Psoas muscle (tissue), 8 donors: Measurements from ENCODE around the gene LTBP4. TPM values are rescaled to one million over a fixed set of nuclear protein-coding genes. Genes with fewer than 3 reads are reported as not detected.

Source experiments
- ATAC-seq, 4 donors: fragments of 200-7000 bp; cut with Tn5 transposase; one replicate each; pipeline ENCODE4 v1.9.1; 2020; ENCODE audit warnings: moderate library complexity in 3 of 4, mild to moderate bottlenecking in 2 of 4
- DNase-seq, 2 donors: peaks; one replicate each; pipeline ENCODE4 v3.0.0-alpha.2; 2020
- H3K27ac ChIP-seq: fragments of 200-600 bp; one replicate; pipeline ENCODE4 v1.8.0; 2022
- H3K27me3 ChIP-seq, 3 donors: fragments of 200-600 bp in 1 of 3; one replicate each; pipeline versions ENCODE4 v1.6.1 to v1.8.0; 2013 to 2022; ENCODE audit warnings: low read length in 2 of 3, mild to moderate bottlenecking in 2 of 3, moderate library complexity in 1 of 3; ENCODE audit not compliant: insufficient read depth in 3 of 3
- H3K36me3 ChIP-seq, 2 donors: fragments of 200-600 bp in 1 of 2; one replicate each; pipeline versions ENCODE4 v1.6.1 to v1.8.0; 2013 to 2022; ENCODE audit warnings: low read depth in 1 of 2, mild to moderate bottlenecking in 1 of 2, moderate library complexity in 1 of 2; ENCODE audit not compliant: insufficient read depth in 1 of 2
- H3K4me1 ChIP-seq: fragments of 200-600 bp; one replicate; pipeline ENCODE4 v1.8.0; 2022
- H3K4me3 ChIP-seq: fragments of 200-600 bp; one replicate; pipeline ENCODE4 v1.8.0; 2022; ENCODE audit warnings: mild to moderate bottlenecking
- H3K9me3 ChIP-seq: fragments of 200-600 bp; one replicate; pipeline ENCODE4 v1.8.0; 2022
- WGBS, 3 donors: extraction: QIAGEN DNeasy Blood & Tissue Kit; methylation state at CpG; one replicate each; pipeline versions ENCODE4 v1.1.6 to v1.1.7; 2013; 5-methylcytosine and 5-hydroxymethylcytosine counted together
- intact Hi-C, 2 donors: fragments of 100-400 bp; cut with DNase I; formaldehyde crosslinking; loops; one replicate each; pipeline versions ENCODE4 v1.11.0 to v1.14.2; 2022
- long read RNA-seq, 2 donors: library from polyadenylated mRNA; unstranded; transcript quantifications; one replicate each; pipeline ENCODE4 v2.0.0, GENCODE V29; 2021
- polyA plus RNA-seq, 3 donors: library from polyadenylated mRNA; stranded (reverse); fragments of 200-250 nt; gene quantifications; one replicate each; pipeline ENCODE4 v1.2.3, GENCODE V29; 2013
- total RNA-seq, 4 donors: library from RNA; stranded (reverse); fragmentation: NEBNext Ultra II Directional in 2 of 4; extraction: Animal tissue kit (Norgen Biotek cat#: 25700) in 2 of 4; gene quantifications; one replicate each; pipeline versions ENCODE4 v1.2.1 to v1.2.4, GENCODE V29; 2021 to 2023
- TF ChIP-seq, protein P1 (sequence below): fragments of 200-600 bp; IDR thresholded peaks from one replicate; pipeline ENCODE4 v1.8.0; 2022; ENCODE audit warnings: antibody characterized with exemption
- donor health status: healthy with polysubstance abuse.
- donor health status: DM: no; HTN: no; CAD: no; lungs with moderate emphysema.
- donor health status: Bipolar disorder and iron deficiency.
- donor health status: healthy.
- donor health status: DM: yes; HTN: yes; CAD: no.
- donor health status: DM: no; HTN: no; CAD: no.
- donor health status: DM: no; HTN: no; CAD: no.
- donor health status: DM: yes; HTN: yes; CAD: no.

LTBP4 gene, protein sequence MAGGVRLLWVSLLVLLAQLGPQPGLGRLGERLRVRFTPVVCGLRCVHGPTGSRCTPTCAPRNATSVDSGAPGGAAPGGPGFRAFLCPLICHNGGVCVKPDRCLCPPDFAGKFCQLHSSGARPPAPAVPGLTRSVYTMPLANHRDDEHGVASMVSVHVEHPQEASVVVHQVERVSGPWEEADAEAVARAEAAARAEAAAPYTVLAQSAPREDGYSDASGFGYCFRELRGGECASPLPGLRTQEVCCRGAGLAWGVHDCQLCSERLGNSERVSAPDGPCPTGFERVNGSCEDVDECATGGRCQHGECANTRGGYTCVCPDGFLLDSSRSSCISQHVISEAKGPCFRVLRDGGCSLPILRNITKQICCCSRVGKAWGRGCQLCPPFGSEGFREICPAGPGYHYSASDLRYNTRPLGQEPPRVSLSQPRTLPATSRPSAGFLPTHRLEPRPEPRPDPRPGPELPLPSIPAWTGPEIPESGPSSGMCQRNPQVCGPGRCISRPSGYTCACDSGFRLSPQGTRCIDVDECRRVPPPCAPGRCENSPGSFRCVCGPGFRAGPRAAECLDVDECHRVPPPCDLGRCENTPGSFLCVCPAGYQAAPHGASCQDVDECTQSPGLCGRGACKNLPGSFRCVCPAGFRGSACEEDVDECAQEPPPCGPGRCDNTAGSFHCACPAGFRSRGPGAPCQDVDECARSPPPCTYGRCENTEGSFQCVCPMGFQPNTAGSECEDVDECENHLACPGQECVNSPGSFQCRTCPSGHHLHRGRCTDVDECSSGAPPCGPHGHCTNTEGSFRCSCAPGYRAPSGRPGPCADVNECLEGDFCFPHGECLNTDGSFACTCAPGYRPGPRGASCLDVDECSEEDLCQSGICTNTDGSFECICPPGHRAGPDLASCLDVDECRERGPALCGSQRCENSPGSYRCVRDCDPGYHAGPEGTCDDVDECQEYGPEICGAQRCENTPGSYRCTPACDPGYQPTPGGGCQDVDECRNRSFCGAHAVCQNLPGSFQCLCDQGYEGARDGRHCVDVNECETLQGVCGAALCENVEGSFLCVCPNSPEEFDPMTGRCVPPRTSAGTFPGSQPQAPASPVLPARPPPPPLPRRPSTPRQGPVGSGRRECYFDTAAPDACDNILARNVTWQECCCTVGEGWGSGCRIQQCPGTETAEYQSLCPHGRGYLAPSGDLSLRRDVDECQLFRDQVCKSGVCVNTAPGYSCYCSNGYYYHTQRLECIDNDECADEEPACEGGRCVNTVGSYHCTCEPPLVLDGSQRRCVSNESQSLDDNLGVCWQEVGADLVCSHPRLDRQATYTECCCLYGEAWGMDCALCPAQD (N-terminal part only)
- total RNA-seq: 10 to 100 TPM; 24.1 to 55.8 (median 44.0) TPM
- 10 to 100 TPM; 16.0 to 23.8 (median 20.6) TPM for polyA plus RNA-seq
- long read RNA-seq, donor 1, partial matches to known transcripts: 3 of 5 reads
- long read RNA-seq, donor 1, other reads (novel, unspliced or antisense): 2 of 5 reads
- long read RNA-seq, donor 2, full-length matches to known transcripts: 5 of 49 reads
- long read RNA-seq, donor 2, partial matches to known transcripts: 32 of 49 reads
- long read RNA-seq, donor 2, other reads (novel, unspliced or antisense): 12 of 49 reads

DNA sequence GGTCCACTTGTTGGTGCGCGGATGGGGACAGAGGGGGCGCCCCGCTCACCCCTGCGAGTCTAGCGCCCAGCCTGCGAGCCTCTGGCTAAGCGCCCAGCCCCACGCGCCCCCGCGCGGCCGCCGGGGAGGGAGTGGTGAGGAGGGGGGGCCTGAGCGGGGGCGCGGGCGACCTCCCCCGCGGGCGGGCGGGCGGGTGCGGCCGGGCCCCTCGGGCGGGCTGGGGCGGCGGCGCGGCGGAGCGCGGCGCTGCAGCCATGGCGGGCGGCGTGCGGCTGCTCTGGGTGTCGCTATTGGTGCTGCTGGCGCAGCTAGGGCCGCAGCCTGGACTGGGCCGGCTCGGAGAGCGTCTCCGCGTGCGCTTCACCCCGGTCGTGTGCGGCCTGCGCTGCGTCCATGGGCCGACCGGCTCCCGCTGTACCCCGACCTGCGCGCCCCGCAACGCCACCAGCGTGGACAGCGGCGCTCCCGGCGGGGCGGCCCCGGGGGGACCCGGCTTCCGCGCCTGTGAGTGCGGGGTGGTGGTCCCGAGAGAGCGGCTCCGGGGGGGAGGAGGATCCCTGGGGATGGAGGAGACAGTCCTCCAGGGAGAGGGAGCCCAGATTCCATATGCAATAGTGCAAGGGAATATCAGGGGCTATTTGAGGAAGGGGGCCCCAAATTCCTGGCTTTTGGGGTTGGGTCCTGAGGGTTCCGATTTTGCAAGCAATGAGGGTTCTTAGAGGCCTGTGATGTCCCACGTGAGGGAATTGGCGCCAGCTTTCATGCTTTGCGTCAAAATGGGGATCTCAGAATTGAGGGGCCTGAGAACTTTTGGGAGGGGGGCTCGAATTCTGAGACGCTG is at the start of gene LTBP4:
TSS of gene LTBP4 (plus strand) at position 236 of the 841 bp plus-strand sequence. CDS start at position 255, 19 bp downstream.
- intact Hi-C loops: loop anchor here in 1 of 2 donors (5.0 kb wide), 1 partner anchor 74 kb away; no protein-coding TSS in a partner anchor
- WGBS, 3 donors: 0 to 1% (median 0%) methylated on average over 43 to 71 of the region's 82 CpGs

GRCh38 chr19:40552848-40553247 is 48.3 kb upstream of the LTBP4 start:
- H3K9me3 ChIP-seq: no peaks in the 10 kb centered on the region

More for the DNA sequence above, at the start of gene LTBP4:
- DNase-seq (peak; percentile 62 to 78), ATAC-seq (no peak)
- Histone ChIP-seq H3K4me3 (peak within 1 kb of the TSS; percentile 67), H3K4me1 (peaks cover 45% of the 10 kb centered on the region), H3K27ac (peak within 1 kb of the TSS; percentile 5), H3K36me3 (no peaks in the 10 kb centered on the region), H3K9me3 (no peaks in the 10 kb centered on the region), H3K27me3 (peaks cover 0 to 43% (median 11%) of the 10 kb centered on the region in 3 donors)
- TF ChIP-seq, protein P1, sequence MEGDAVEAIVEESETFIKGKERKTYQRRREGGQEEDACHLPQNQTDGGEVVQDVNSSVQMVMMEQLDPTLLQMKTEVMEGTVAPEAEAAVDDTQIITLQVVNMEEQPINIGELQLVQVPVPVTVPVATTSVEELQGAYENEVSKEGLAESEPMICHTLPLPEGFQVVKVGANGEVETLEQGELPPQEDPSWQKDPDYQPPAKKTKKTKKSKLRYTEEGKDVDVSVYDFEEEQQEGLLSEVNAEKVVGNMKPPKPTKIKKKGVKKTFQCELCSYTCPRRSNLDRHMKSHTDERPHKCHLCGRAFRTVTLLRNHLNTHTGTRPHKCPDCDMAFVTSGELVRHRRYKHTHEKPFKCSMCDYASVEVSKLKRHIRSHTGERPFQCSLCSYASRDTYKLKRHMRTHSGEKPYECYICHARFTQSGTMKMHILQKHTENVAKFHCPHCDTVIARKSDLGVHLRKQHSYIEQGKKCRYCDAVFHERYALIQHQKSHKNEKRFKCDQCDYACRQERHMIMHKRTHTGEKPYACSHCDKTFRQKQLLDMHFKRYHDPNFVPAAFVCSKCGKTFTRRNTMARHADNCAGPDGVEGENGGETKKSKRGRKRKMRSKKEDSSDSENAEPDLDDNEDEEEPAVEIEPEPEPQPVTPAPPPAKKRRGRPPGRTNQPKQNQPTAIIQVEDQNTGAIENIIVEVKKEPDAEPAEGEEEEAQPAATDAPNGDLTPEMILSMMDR: peak; percentile 4

DNA sequence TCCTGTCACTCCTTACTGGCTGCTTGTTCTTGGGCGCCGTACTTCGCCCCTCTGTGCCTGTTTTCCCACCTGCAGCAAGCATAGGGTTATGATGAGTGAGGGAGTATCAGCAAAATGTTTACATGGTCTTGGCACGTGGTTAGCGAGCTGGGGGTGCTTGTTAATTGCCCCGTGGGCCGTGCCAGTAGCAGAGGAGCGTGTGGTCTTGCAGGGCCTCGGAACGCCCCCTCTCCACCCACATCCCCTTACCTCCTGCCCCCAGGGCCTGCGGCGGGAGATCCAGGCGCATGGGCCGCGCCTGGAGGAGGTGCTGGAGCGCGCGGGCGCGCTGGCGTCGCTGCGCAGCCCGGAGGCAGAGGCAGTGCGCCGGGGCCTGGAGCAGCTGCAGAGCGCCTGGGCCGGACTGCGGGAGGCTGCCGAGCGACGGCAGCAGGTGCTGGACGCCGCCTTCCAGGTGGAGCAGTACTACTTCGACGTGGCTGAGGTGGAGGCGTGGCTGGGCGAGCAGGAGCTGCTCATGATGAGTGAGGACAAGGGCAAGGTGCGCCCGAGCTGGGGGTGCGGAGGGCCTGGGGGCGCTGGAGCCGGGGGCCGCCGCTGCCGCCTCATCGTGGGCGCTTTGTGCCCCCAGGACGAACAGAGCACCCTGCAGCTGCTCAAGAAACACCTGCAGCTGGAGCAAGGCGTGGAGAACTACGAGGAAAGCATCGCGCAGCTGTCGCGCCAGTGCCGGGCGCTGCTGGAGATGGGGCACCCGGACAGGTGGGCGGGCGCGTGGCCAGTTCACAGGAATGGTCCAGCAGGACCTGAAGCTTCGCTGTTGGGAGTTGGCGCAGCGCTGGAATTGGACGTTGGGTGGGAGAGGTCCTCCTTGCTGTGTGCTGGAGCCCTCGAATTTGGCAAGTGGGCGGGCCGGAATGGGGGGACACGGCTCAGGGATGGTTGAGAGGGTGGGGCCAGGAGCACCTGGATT is 47.0 kb upstream of the LTBP4 start:
- WGBS, 3 donors: 19 to 30% (median 25%) methylated on average over 53 to 69 of the region's 69 CpGs
- ATAC-seq: no peak
- no peak for DNase-seq
- peaks cover 0 to 26% (median 6%) of the 10 kb centered on the region in 3 donors for H3K27me3 ChIP-seq
- H3K36me3 ChIP-seq: no peaks in the 10 kb centered on the region
- intact Hi-C loops: loop anchor here in 1 of 2 donors (5.0 kb wide), 1 partner anchor 43 kb away; no protein-coding TSS in a partner anchor
- TF ChIP-seq, protein P1: no peak
- H3K9me3 ChIP-seq: no peaks in the 10 kb centered on the region
- H3K4me3 ChIP-seq: no peak overlapping the region
- no peak overlapping the region for H3K27ac ChIP-seq
- no peaks in the 10 kb centered on the region for H3K4me1 ChIP-seq

More at GRCh38 chr19:40552848-40553247, 48.3 kb upstream of the LTBP4 start:
- intact Hi-C loops: loop anchor here in 1 of 2 donors (5.0 kb wide), 1 partner anchor 44 kb away; no protein-coding TSS in a partner anchor
- TF ChIP-seq, protein P1: no peak
- Histone ChIP-seq H3K27ac (no peak overlapping the region), H3K4me3 (no peak overlapping the region), H3K4me1 (no peaks in the 10 kb centered on the region), H3K27me3 (peaks cover 0 to 26% (median 6%) of the 10 kb centered on the region in 3 donors), H3K36me3 (no peaks in the 10 kb centered on the region)
- no peak for DNase-seq
- no peak for ATAC-seq
- 94 to 95% (median 95%) methylated on average over 3 of the region's 3 CpGs for WGBS, 3 donors
